ENCODE results near the gene PIAS4.

- no peak for TF ChIP-seq CTCF (optimal IDR thresholded peaks at IDR 0.05 in 1 of 3, IDR thresholded peaks at IDR 0.05 in 1 of 3, conservative IDR thresholded peaks at IDR 0.05 in 1 of 3; ENCODE audit: extremely low read depth in 1 of 3, insufficient read depth in 2 of 3, low read length in 3 of 3)
- TF ChIP-seq EZH2 (IDR thresholded peaks at IDR 0.05; ENCODE audit: low read length): no peak
Measured at GRCh38 chr19:4032436-4032835, 24.9 kb downstream of the PIAS4 start.
